GM19328 (cell line): Measurements from ENCODE around the gene GPR15LG.
"Not testable (repeated sequence)": the region's sequence is repeated elsewhere in the genome, so short reads cannot be mapped to it uniquely, and the experiment has no call there.

Experiments used
- ATAC-seq: cut with Tn5 transposase; IDR thresholded peaks from one replicate; pipeline ENCODE4 v1.9.1; 2021; ENCODE audit warnings: mild to moderate bottlenecking, moderate library complexity; ENCODE audit not compliant: unreplicated experiment

Gene GPR15LG

GRCh38 chr10:84173501-84173929 lies at the start of gene GPR15LG:
Gene GPR15LG (plus strand): TSS chr10:84173801. CDS start chr10:84173852, 51 bp downstream.
- no peak for ATAC-seq

GRCh38 chr10:84125910-84126784 lies 47.5 kb upstream of the GPR15LG start:
- not testable (repeated sequence) for ATAC-seq

GRCh38 chr10:84126785-84127167 lies 46.8 kb upstream of the GPR15LG start:
- no peak for ATAC-seq

- ATAC-seq: no peak
These were observed 37.8 kb upstream of the GPR15LG start for GRCh38 chr10:84135836-84136235.

- no peak for ATAC-seq
These were observed 35.8 kb upstream of the GPR15LG start for GRCh38 chr10:84137811-84138210.

DNA sequence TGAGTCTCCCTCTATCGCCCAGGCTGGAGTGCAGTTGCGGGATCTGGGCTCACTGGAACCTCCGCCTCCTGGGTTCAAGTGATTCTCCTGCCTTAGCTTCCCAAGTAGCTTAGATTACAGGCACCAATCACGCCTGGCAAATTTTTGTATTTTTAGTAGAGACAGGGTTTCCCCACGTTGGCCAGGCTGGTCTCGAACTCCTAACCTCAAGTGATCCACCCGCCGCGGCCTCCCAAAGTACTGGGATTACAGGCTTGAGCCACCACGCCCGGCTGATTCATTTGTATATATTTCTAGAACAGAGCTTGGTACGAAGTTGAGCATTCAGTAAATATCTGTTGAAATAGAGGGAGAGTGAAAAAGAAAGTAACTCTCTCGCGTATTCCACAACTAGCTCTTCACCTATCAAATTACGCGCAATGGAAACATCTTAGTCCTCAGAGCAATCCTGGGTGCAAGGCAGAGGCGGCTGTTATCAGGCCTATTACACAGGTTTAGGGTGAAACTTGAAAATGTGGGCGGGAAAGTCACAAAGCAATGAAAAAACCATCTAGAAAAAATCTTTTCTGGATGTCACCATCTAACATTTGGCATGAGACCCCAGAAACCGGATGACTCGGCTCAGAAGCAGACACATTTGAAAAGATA lies 35.0 kb upstream of the GPR15LG start:
- no peak for ATAC-seq

- ATAC-seq: peak; percentile 99
These were observed 34.2 kb upstream of the GPR15LG start, which contains the start of gene GHITM for GRCh38 chr10:84139126-84140035. Gene GHITM (plus strand): TSS chr10:84139509. CDS start chr10:84141501, 1,992 bp downstream.

DNA sequence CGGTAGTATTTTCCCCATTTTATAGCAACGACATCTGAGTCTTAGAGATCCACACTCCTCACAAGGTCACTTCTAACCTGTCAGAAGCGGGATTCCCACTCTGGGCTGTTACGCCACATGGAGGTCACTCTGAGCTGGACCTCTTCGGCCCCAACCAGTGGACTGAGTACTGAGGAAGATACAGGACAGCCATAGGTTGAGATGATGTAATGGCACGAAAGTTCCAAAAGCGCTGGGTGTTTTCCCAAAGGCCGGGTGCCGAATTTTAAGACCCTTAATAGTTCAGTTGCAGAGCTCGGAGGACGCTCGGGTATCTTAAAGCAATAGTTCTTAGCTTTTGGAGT lies 33.6 kb upstream of the GPR15LG start:
- ATAC-seq: no peak

DNA sequence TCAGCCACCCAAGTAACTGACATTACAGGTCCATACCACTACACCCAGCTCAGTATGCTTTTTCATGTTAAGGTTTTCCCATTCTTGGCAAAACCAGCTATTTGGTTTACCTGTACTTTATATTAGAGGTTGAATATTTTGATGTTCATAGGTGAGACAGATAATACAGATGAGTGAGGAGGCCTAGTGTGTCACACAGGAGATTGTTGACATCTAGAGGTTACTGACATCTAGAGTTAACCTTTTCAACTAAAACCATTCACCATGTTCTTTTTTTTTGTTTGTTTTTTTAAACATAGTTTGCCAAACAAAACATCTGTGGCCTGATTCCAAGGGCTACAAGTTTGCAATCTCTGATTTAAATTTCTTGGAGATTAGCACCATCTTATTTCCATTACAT lies 26.3 kb upstream of the GPR15LG start:
- ATAC-seq: no peak

DNA sequence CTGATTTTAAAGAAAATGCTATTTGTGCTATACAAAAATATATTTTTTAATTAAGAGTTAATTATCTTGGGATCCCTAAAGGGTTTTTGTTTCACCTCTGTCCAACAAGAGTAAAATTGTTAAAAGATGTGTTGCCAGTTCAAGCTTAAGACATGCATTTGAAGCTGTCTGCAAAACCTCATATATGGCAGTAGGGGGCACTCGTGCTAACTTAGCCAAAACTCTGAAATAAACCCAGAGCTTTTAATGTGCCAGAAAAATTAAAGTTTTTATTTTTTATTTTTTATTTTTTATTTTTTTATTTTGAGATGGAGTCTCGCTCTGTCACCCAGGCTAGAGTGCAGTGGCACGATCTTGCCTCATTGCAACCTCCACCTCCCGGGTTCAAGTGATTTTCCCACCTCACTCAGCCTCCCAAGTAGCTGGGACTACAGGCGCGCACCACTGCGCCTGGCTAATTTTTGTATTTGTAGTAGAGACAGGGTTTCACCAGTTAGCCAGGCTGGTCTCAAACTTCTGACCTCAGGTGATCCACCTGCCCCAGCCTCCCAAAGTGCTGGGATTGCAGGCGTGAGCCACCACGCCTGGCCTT lies 25.5 kb upstream of the GPR15LG start:
- not testable (repeated sequence) for ATAC-seq

DNA sequence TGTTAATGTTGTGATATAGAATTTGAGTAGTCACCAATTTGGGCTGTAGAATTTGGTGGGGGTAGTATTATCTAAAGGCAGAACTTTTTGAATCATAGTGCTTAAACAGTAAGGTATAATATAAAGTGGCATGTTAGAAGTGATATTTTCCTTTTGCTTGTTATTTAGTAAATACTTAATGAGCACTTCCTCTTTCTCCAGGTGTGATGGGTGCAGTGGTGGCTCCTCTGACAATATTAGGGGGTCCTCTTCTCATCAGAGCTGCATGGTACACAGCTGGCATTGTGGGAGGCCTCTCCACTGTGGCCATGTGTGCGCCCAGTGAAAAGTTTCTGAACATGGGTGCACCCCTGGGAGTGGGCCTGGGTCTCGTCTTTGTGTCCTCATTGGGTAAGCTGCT lies 23.7 kb upstream of the GPR15LG start:
- ATAC-seq: no peak

- no peak for ATAC-seq
These were observed 20.8 kb upstream of the GPR15LG start for GRCh38 chr10:84152769-84153168.

GRCh38 chr10:84155521-84155920 lies 18.1 kb upstream of the GPR15LG start:
- no peak for ATAC-seq

- ATAC-seq: no peak
These were observed 17.6 kb upstream of the GPR15LG start for GRCh38 chr10:84156009-84156408.

GRCh38 chr10:84156768-84157167 lies 16.8 kb upstream of the GPR15LG start:
- ATAC-seq: no peak

DNA sequence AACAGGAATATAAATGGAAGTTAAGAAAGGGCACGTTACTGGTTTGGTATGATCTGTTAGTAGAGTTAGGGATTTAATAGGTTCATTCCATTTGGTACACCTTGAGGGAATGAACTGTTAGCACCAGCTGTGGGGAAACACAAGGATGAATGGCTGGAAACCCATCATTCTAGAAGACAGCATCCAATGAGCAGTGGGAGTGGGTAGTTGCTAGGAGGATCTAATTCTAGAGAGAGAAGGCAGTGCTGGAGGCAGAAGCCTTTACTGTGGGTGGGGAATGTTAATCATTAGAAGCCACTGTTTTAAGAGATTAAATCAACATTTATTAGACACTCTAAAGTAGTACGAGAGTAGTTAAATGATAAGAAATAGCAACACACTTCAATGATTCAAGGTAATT lies 15.5 kb upstream of the GPR15LG start:
- no peak for ATAC-seq

- no peak for ATAC-seq
These were observed 15.1 kb upstream of the GPR15LG start for GRCh38 chr10:84158550-84158949.

DNA sequence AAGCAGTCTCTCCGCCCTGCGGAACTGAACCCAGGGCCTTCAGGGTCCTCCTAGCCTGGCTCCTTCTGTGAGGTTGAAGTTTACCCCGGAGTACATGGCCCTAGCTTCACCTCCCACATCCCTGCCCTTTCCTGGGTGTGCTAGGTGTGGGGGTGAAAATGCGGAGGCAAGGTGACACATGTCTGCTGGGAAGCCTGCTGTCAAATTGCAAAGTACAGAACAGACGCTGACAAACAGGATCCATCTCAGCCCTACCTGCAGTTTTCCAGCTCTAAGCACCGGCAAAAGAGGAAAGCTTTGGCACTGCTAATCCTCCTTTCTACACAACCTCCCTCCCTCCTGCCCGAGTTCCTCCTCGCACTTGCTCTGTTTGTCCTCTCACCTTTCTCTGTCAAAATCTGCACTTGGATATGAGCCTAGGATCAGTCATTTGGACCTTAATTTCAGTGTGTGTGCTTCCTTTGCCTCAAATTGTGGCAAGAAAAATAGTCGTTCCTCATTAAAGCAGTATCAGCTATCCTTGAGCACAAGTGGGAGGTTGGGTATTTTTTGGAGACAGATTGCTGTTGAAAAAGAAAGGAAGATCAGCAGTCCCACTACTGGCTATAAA lies 14.4 kb upstream of the GPR15LG start:
- no peak for ATAC-seq

GRCh38 chr10:84160663-84161362 lies 12.8 kb upstream of the GPR15LG start:
- ATAC-seq: no peak

- ATAC-seq: no peak
These were observed 9.6 kb upstream of the GPR15LG start for GRCh38 chr10:84163996-84164395.
